GM21423 (cell line): ENCODE measurements around the gene SUN1.
"Not testable (repeated sequence)": the region's sequence is repeated elsewhere in the genome, so short reads cannot be mapped to it uniquely, and the experiment has no call there.

Experiments
- ATAC-seq: cut with Tn5 transposase; IDR thresholded peaks from one replicate; pipeline ENCODE4 v1.9.1; 2021; ENCODE audit warnings: mild to moderate bottlenecking, moderate library complexity; ENCODE audit not compliant: unreplicated experiment

SUN1 gene

GRCh38 chr7:855686-856369, 23.6 kb downstream of the SUN1 start:
- no peak for ATAC-seq

- no peak for ATAC-seq
Measured at GRCh38 chr7:856444-857095, 24.3 kb downstream of the SUN1 start.

DNA sequence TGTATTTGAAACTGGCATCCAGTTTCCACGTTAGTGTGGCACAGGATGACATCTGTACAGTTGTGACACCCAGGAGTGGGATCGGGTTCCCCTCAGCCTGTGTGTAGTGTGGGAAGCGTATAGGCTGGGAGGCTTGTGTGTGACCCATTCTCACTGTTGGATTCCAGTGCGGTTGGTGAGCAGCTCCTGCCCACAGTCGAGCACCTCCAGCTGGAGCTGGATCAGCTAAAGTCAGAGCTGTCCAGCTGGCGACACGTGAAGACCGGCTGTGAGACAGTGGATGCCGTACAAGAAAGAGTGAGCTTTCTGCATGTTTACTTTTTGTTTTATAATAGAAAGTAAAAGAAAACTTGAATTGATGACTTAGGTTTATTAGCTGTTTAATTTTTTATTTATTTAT, 25.4 kb downstream of the SUN1 start:
- ATAC-seq, result no peak

- ATAC-seq, result no peak
Measured at GRCh38 chr7:859359-860030, 27.2 kb downstream of the SUN1 start.

DNA sequence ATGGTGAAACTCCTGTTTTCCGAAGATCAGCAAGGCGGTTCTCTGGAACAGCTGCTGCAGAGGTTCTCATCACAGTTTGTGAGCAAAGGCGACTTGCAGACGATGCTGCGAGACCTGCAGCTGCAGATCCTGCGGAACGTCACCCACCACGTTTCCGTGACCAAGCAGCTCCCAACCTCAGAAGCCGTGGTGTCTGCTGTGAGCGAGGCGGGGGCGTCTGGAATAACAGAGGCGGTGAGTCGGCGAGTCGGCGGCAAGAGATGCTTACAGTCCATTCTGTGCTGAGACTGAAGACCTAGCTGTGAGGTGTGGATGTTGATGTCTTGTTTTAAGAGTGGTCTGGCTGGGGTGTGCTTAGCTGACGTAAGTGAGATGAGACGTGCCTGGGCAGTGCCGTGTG, 27.9 kb downstream of the SUN1 start:
- no peak for ATAC-seq

DNA sequence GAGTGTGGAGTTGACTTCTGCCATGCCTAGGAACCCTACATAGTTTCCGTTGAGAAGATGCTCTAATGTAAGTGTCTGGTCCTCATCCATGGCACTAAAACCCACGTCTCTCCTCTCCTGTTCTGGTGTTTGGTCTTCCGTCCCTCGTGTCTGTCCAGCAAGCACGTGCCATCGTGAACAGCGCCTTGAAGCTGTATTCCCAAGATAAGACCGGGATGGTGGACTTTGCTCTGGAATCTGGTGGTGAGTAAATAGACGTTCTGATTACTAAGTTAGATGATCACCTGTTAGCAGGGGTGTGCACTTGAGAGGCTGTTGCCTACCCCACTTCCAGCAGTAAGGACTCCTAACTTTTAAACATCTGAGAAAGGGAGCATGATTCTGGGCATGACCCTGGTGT, 28.9 kb downstream of the SUN1 start:
- ATAC-seq, result no peak

GRCh38 chr7:862157-862556, 29.9 kb downstream of the SUN1 start:
- no peak for ATAC-seq

DNA sequence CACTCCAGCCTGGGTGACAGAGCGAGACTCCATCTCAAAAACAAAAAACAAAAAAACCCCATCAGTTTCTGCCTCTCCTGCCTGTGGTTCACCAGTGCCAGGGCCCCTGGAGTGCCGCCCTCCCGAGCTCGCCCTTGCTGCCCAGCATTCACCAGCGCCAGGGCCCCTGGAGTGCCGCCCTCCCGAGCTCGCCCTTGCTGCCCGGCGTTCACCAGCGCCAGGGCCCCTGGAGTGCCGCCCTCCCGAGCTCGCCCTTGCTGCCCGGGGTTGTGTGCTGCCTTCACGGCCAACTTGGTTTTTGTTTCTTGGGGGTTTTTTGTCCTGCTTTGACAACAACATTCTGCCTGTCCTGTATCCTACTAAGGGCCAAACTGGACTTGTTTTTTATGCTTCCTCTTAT, 30.8 kb downstream of the SUN1 start:
- ATAC-seq, result no peak

DNA sequence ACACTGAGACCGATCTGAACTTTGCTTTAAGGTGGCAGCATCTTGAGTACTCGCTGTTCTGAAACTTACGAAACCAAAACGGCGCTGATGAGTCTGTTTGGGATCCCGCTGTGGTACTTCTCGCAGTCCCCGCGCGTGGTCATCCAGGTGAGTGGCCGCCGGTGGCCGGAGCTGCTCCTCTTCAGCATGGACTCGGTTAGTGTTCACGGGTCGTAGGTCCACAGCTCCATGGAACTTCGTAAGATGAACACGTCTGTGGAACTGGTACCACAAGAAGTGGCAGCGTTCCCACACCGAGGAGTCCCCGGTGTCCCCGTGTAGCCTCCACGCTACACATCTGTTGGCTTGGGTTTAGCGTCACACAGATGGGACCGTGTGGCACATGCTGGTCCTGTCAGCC, 33.6 kb downstream of the SUN1 start:
- no peak for ATAC-seq

GRCh38 chr7:867001-867405, 34.7 kb downstream of the SUN1 start:
- no peak for ATAC-seq

- ATAC-seq, result no peak
Measured at GRCh38 chr7:867406-868188, 35.3 kb downstream of the SUN1 start.

GRCh38 chr7:868189-868486, 35.9 kb downstream of the SUN1 start:
- ATAC-seq, result no peak

- no peak for ATAC-seq
Measured at GRCh38 chr7:869348-869747, 37.1 kb downstream of the SUN1 start.

GRCh38 chr7:871900-872537, 39.7 kb downstream of the SUN1 start:
- ATAC-seq, result no peak

DNA sequence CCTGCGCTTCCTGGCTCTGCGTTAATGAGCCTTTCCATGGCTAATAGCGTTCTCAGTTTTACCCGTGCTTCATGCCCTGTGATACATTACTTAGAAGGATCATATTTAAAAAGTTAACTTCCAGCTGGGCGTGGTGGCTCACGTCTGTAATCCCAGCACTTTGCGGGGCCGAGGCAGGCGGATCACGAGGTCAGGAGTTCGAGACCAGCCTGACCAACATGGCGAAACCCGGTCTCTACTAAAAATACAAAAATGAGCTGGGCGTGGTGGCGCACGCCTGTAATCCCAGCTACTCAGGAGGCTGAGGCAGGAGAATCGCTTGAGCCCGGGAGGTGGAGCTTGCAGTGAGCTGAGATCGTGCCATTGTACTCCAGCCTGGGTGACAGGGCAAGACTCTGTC, 40.4 kb downstream of the SUN1 start:
- not testable (repeated sequence) for ATAC-seq

DNA sequence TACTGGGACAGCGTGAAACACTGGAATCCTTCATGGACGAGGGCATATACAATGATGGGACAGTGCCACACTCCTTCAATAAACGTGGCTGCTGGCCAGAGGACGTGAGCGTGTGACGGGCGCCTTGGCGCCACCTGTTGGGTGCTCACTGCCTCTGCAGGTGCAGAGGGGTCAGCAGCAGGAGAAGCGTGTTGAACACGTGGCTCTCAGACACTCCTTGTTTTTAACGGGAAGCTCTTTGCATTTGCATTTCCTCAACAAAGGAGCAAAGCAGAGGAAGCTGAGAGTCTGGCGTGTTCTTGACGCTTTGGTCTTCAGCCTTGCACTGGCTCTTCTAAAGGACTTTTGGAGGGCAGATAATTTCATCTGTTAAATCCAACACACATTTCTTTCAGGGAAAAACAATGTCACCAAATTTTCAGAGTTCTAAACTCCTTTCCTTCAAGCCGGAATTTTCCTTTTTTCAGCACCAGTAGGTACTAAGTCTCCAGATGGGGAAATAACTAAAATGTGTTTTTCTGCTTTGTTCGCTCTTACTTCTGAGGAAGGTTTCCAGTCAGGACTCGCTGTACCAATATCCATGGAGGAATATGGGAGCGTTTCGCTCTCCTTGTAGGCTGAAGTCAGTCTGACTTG, 41.2 kb downstream of the SUN1 start:
- no peak for ATAC-seq

GRCh38 chr7:874031-874749, 41.9 kb downstream of the SUN1 start:
- no peak for ATAC-seq

DNA sequence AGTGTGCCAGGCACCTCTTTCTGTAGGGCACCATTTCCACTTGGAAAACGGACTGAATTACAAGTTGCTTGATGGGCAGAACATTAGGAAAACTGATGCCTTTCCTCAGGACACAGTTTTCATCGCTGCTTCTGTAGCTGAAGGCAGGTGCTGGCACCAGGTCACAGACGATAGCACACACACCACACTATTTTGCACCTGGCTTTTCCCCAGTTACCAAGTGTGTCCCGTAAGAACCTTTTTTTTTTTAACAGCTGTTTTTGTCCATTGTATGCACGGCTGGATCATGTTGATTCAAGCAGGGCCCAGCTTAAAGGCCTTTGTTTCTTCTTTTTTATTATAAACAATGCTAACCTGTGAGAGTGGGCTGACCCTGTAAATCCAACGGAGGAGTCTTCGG, 42.8 kb downstream of the SUN1 start:
- no peak for ATAC-seq

GRCh38 chr7:875476-876076, 43.3 kb downstream of the SUN1 start:
- ATAC-seq, result no peak
